NCI-H1417 treated with DMSO at 0.1 percent for 48 hours (cell line): ENCODE data around the gene KRTCAP2.

Source experiments
- DNase-seq: peaks from one replicate; lab custom pipeline; 2025; lab: John Stamatoyannopoulos, UW

Gene KRTCAP2

GRCh38 chr1:155134322-155134721, 38.8 kb downstream of the KRTCAP2 start:
- DNase-seq: no peak

GRCh38 chr1:155133799-155134281, 39.3 kb downstream of the KRTCAP2 start:
- DNase-seq: no peak

- no peak for DNase-seq
Measured at GRCh38 chr1:155131856-155132255, 41.2 kb downstream of the KRTCAP2 start.

- DNase-seq: no peak
Measured at GRCh38 chr1:155131285-155131684, 41.8 kb downstream of the KRTCAP2 start.

GRCh38 chr1:155130272-155131006, 42.7 kb downstream of the KRTCAP2 start:
- no peak for DNase-seq

- DNase-seq: no peak
Measured at GRCh38 chr1:155128755-155129473, 44.2 kb downstream of the KRTCAP2 start.

GRCh38 chr1:155127967-155128754, 44.9 kb downstream of the KRTCAP2 start:
- DNase-seq: no peak

- DNase-seq: no peak
Measured at GRCh38 chr1:155127105-155127966, 45.8 kb downstream of the KRTCAP2 start, which contains the start of gene EFNA1. EFNA1 (plus strand) TSS chr1:155127876; CDS start chr1:155127978, 102 bp downstream.

- DNase-seq: peak; percentile 28
Measured at GRCh38 chr1:155126556-155127104, 46.5 kb downstream of the KRTCAP2 start.

- no peak for DNase-seq
Measured at GRCh38 chr1:155125946-155126555, 47.1 kb downstream of the KRTCAP2 start.

GRCh38 chr1:155125511-155125945, 47.6 kb downstream of the KRTCAP2 start:
- no peak for DNase-seq

GRCh38 chr1:155124503-155125463, 48.3 kb downstream of the KRTCAP2 start:
- no peak for DNase-seq

- DNase-seq: no peak
Measured at GRCh38 chr1:155123801-155124200, 49.3 kb downstream of the KRTCAP2 start.

- no peak for DNase-seq
Measured at GRCh38 chr1:155122308-155122707, 50.8 kb downstream of the KRTCAP2 start.

GRCh38 chr1:155121249-155121648, 51.9 kb downstream of the KRTCAP2 start:
- DNase-seq: no peak

- DNase-seq: no peak
Measured at GRCh38 chr1:155120253-155120652, 52.9 kb downstream of the KRTCAP2 start.
